ENCODE results near the gene PIP4K2A.

The PIP4K2A gene

DNA sequence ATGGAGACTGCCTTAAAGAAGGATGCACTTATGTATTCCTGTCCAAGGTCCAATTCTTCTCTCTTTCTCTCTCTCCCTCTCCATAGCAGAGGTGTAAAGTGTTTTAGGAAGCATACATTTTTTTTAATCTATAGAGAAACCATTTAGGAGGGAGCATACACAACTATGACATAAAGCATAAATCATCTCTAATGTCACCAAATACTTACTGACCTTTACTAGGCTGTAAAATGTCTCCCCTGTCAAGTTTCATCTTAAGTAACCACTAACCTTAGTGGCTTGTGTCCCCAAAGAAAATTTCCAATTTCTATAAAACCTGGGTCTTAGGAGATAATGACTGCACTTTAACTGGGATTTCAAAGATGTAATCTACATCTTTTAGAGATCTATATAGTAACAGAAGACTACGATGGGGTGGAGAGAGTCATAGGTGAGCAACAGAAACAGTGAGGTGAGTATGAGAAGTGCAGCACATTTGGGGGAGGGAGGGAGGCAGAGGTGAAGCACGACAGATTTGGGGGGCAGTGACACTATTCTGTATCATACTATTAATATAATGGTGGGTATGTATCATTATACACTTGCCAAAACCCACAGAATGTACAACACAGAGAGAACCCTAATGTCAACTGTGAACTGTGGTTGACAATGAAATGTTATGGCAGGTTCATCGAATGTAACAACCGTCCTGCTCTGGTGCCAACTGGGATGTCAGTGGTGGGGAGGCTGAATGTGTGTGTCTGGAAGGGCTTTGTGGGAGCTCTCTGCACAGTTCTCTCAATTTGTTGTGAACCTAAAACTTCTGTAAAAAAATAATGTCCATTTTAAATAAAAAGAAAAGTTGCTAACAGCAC is 79.5 kb downstream of the PIP4K2A start:
- no peak for DNase-seq

DNA sequence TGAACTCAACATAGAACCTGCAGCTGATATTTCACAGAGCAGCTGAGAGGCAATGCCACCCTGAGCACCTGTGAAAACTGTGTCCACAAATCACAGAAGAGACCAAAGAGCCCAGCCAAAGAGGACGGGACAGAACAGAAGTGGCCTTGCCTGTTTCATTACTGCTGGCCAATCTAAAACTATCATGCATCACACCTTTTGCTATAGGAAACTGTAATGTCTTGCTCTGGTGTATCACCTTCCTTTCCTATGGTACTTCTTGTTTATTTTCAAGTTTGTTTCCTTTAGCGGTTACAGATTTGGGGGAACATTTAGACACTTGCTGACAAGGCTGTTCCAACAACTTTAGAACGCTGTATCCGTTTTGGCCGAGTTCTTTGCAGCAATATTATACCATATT is 80.3 kb downstream of the PIP4K2A start:
- DNase-seq = no peak

DNA sequence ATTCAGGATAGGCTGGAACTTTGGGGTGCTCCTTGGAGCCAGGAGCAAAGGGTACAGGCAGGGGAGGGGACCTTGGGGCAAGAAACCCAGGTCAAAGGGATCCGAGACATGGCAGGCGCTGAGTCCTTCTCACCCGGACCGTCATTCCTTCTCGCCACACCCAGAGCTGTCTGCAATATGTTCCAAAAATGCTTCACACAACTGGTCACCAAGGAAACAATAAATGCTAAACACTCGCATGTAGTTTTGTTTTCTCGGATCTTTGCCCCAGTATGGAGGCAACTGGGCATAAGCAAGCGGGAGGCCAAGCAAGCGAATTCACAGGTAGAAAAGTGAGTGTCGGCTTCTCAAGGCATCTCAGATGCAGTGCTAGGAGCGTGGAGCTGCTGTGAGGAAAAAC is 80.8 kb downstream of the PIP4K2A start:
- DNase-seq = no peak

DNA sequence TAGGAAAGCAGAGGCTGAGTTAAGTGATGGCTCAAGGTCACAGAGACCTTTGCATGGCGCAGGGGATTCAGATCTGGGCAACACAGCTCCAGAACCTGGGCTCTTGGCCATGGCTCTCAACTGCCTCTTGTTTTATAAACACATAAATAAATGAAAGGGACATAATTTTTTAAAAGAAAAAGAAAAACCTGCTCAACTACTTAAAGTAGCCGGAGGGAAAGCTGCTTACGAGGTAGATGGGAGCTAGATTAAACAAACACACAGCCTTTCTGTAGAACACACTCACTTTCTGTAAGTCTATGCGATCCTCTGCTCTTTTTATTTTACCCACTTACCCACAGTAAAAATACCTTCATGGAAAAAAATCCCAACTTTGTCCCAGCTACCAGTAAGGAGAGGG is 81.3 kb downstream of the PIP4K2A start:
- DNase-seq = no peak

DNA sequence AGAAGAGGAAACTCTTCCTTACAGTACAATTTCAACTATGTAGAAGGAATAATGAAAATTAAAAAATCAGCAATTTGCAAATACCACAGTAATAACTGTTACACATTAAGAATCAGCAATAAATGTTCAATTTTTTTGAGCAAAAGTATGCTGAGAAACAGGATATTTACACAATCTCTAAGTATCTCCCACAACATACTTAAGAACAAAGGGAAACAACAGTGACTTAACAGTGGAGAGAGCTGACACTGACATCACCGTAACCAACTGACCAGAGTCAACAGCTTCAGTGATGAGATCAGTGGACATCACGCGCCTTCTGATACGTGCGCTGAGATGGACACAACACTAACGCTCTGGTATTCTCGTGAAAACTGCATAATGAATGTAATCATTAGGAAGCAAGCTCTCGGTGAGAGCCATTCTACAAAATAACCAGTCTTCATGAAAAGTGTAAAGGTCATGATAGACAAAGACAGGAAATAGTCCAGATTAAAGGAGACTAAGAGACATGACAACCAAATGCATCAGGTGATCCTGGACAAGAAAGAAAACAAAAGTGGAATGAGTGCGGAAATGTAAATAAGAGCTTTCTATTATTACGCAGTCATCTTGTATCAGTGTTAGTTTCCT is 82.6 kb downstream of the PIP4K2A start:
- no peak for DNase-seq

DNA sequence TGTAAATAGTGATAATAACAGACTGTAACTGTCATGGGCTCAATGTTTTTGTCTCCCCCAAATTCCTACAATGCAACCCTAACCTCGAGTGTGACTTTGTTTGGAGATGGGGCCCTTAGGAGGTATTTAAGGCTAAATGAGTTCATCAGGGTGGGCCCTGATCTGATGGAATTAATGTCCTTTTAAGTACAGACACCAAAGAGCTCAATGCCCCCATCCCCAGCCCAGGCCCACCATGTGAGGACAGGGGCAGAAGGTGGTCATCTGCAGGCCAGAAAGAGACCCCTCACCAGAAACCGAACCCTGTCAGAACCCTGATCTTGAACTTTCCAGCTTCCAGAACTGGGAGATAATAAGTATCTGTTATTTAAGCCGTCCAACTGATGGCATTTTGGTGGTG is 83.2 kb downstream of the PIP4K2A start:
- no peak for DNase-seq

DNA sequence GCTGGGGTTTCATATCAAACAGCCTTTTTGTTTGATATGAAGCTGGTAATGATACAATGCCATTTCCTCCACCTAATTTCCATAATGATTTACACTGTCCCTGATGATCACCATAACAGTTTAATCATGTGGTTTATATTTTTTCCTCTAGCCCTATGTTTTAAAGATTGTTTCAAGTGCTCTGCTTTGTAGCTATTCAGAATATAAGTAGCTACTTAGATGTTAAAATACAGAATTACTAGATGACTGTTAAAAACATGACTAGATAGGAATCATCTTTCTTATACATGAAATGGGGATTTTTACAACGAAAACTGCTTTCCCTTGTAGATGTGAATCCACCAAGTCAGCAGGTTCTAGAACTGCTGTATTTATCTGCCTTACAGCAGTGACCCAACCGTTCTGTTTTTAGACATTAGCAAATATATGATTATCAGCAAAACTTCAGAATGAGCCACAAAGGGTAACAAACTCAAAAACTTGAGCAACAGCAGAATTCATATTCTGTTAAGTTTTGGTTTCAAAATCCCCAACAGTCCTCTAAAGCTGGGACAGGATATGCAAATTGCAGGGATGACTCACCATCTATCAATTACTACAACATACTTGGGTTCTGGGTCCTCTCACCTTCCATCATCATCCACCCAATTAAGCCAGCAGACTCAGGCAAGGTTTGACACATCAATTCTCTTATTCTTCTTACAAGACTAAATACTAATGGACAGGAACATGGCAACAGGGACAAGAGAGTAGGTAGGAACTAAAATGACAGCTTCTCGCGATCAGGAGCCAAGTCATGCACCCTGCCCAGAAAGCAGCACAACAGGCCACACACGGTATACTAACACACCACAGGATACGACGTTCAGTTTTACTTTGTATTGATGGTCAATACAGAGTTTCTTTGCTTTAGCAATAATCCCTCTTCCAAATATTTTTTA is 83.9 kb downstream of the PIP4K2A start:
- DNase-seq = peak; percentile 73

DNA sequence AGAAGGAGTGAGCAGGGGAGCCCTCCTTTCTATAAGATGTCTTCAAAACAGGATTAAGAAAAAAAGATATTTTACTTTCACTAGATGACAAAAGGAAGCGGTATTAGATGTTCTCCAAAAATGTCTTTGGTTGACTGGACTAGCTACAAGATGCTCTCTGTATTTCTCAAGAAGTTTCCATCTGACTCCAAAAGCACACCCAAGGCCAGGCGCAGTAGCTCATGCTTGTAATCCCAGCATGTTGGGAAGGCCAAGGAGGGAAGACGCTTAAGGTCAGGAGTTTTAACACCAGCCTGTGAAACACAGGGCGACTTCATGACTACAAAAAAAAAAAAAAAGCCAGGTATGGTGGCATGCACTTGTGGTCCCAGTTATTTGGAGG is 84.5 kb downstream of the PIP4K2A start:
- peak; percentile 71 for DNase-seq

DNA sequence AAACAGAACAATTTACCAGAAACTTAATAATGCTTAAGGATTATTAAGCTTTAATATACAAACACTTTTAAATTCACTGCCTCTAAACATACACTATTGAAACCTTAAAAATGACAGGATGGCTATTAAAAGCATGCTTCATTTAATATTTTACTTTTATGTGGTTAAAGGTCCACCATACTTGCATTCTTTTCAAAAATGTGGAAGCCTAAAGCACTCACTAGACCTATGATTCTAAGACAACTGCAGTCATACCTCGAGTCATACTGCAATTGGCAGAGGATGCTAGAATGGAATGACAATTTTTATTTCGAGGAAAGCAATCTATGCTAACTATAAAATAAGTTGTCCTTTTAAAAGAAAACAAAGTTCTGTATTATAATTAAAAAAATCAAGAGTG is 85.3 kb downstream of the PIP4K2A start:
- DNase-seq = no peak

DNA sequence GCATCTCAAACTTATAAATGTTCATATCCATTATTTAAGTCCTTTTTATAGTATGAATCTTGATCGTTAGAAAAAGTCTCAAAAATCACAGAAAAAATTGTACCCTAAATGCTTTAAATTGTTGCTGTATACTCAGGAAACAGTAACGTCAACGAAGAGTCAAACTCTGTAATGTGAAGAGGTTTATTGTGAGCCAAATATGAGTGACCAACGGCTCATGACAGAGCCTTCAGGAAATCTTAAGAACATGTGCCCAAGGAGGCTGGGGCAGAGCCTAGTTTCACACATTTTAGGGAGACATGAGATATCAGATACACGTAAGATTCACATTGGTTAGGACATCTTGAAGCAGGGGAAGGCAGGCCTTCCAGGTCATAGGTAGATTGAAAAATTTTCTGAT is 86.1 kb downstream of the PIP4K2A start:
- no peak for DNase-seq

DNA sequence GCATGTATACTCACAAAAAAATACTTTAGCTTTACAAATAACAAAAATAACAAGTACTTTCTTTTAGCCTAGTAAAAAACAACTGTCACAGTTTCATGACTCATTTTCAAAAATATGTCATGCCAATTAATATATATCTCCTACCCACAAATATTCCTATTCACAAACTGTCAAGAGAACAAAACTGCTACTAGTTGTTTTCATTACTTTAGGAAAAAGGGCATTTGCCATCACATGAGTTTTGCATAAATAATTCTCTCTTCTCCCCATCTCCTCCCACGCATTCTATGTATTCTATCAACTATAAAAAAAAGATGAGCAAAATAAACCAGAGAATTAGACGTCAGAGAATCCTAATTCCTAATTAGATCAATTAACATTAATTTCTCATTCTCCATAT is 87.6 kb downstream of the PIP4K2A start:
- DNase-seq = no peak

DNA sequence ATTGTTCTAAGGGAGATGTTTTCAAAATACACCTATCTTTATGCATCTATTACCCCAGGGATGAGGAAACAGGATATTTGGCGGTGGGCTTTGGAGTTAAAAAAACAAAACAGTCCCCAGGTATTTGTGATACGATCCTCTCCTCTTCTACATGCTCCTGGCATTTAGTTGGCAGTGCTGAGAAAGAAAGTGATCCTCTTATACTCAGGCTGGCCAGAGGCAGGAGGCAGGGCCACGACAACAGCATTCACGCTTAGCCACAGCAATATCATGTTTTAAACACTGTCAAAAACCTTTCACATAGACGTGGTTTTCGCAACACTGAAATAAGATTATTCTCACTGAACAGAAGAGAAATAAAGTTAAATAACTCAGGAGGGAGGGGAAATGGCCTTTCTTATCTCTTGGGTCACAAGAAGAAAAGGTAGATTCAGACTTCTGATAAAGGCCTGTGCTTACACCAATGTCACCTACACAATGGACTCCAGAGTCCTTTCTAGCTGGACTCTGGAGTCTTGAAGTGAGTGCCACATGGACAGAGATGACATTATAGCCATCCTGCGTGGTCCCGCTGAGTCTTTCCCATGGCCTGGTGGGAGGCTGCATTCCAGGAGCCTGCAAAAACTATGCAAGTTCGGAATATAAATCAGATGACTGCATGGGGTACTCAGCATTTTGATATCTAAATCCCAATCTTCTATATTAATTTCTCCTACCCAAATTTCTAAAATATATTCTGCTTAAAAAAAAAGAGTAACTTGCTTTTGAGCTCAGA is 88.7 kb downstream of the PIP4K2A start:
- DNase-seq = no peak

DNA sequence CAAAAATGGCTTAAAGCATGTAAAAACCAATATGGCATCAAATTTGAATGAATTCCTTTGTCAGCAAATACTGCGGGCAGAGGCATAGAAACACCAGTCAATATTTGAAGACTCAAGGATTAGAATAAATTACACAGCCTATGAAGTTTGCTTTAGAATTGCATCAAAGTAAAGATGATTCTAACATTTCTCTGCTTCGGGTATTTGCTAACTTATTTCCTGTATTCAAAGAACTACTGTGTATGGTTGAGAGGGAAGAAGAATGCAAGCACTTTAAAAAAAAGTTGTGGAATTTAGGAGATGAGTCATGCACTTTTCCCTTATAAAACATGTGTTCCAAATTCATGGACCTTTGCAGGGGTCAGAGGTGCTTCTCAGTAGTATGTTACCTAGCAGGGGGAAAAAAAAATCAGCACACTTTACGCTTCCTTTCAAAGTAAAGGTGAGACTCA is 90.1 kb downstream of the PIP4K2A start:
- no peak for DNase-seq

DNA sequence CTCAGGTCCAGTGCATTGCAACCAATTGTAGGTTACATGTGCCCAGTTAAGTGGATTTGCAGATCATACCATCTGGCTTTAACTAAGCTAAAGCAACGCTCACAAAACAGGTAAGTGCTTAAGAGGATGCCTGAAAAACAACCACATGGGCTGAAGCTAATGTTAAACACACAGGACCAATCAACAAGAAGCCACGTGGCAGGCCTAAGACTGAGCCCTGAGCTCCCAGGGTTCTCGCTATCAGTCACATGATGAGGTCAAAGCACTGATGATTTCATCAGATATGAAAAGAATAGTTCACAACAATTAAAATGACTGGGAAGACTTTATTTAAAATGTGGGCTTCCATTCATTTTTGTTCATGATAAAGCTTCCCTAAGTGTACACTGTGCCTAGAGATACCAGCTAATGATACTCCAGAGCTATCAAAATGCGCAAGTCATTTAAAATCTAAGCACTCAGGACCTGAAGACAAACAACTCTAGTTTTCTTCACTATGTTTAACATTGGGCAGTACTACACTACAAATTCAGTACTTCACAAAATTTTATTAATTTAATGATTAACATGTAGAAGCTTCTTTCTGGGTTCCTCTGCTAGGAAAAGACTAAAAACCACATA is 90.6 kb downstream of the PIP4K2A start:
- no peak for DNase-seq

DNA sequence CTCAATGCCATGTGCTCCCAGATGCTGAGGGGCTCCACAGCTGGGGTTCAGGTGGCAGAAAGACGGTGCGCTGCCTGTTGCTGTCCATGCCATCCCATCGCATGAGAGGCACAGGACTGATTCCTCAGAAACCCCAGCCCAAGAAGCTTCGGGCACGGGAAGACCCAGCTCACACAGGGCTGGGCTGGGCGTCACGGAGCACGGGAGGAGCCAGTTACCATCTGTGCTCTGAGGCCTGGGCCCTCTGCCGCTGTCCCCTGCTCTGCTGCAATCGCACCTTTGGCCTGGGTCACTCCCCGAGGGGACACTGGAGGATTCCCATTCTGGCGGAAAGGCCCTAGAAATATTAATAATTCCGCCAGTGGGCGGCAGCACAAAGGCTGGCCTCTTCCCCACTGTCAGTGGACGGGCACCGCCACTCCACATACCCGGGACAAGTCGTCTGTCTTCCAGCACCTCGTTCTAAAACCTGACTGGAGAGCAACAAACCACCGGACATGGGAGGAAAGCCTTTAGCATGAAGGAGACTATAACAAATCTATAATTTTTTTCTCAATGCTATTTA is 92.1 kb downstream of the PIP4K2A start:
- DNase-seq = no peak

DNA sequence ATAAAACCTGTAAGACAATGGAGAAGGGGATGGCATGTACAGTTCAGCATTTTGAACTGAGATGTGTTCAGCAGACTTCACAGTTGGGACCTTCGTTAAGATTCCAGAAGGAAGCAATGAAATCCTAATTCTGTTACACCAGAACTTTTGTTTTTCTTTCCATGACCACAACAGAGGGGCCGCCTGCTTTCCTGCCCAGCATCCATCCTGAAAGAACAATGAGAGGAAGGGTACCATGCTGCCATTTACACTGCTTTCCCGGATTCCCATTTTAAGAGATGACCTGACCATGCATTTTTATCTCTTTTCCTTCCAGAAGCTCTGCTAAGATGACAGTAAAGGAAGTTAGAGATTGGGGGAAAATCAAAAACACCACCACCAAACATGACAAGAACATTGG is 92.7 kb downstream of the PIP4K2A start:
- no peak for DNase-seq

DNA sequence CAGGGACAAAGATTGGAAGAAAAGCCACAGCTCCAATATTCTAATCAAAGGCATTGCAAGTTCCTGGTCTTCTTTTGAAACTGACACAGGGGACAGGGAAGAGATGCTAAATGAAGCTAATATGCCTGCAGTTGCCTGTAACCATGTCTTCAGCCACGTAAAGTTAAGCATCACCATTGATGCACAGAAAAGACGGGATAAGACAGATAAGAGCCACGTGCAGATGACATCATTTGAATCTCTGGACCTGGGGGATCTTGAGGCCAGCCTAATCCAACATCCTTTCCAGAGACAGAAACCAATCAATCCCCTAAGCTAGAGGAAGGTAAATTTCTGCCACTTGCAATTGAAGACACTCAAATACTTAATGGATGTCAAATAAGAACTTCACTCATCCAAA is 93.4 kb downstream of the PIP4K2A start:
- DNase-seq = no peak

DNA sequence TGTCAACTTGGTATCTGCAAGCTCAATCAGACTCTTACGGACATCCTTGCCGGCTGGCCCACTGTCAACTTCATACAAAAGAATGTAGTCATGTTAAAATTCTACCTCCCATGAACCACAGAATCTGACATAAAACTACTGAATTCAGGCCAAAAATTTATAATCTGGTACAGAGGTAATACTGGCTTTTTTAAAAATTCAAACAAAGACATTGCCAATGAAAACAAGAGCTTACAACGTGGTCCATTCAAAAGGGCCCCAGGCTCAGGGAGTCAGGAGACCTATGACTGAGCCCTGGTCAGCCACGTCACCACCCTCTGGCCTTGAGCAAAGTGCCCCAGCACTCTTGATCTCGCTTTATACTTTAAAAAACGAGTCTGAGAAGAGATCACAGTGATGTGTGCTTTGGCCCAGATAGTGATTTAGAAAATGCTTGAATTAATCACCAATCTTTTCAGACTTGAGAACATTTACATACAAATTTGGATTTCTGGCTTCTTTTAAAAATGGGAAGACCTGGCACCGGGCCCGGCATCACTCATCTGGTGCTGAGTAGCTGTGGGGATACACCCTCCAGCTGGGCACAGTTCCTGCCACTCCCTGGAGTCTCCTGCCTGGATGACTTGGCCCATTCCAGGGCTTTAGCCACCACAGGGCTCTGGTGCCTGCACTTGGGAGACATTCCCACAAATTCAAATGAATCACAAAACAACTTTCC is 94.1 kb downstream of the PIP4K2A start:
- DNase-seq = no peak

DNA sequence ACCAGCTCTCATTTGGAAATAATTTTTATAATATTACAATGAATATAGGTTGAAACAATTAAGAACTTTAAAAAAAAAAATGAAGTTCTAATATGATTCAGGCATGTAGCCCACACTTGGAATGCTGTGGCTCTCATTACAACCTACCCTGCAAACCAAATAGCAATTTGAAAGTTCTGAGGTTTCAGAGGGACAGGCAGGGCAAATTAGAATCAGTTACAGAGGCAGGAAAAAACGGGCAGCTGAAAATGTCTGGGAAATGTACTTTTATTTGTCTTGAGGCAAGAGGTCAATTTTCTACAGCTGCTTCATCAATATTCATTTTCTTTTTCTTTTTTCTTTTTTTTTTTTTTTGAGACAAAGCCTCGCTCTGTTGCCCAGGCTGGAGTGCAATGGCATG is 95.3 kb downstream of the PIP4K2A start:
- no peak for DNase-seq

DNA sequence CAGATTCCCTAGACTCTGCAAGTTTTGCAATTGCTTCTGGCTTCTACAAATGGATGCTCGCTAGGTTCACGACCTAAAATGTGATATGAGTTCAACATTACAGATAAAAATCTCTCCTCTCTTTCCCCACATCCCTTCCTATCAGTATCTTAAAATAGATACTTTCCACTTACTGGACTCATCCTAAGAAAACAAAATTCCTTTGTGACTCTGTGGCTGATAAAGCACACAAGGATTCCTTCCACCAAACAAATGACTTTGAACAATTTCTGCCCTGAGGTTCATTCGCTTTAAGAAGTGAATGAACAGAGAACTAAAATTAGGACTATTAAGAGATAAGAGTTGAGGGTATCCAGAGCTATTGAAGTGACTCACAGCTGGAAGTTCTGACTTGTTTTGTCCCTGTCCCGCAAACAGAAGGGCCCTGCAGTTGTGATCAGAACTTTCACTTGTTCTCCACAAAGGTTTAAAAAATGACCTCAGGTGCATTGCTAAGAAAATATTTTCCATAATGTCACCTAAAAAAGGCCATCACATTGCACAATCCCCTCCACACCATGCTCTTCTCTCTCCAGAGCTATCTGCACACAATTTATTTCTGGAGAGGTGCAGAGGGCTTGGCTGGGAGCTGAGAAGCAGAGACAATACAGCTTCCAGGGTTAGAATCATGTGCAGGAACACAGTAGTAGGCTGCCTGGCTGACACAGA is 96.1 kb downstream of the PIP4K2A start:
- DNase-seq = no peak

DNA sequence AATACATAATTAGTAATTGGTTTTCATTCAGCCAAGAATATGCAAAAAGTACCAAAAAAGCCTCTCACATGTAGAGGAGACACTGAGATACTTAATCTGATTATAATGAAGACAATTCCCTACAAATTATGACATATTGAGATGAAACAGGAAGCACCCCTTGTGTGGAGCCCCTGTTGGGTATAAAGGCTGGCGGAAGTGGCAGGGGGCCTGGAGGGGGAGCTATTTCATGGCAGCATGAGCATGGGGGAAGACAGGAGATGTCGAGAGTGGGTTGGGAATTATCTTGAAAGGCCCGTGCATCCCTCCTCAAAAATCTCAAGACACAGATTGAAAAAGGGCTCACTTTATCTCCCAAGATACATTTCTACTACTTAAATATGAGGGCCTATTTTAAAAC is 96.9 kb downstream of the PIP4K2A start:
- DNase-seq = no peak
